Panc1 (cell line): ENCODE data around the gene PTGDS. TPM values are rescaled to one million over a fixed set of nuclear protein-coding genes. Genes with fewer than 3 reads are reported as not detected.

ENCODE experiments used
- ATAC-seq: fragments of 200-7000 bp; cut with Tn5 transposase; 2 replicates; pipeline ENCODE4 v1.9.1; 2020; ENCODE audit warnings: mild to moderate bottlenecking, moderate library complexity
- BruUV-seq: library from RNA; stranded (reverse); fragments of 400-500 nt; replicated peaks from 2 replicates; lab custom pipeline; 2021; lab: Mats Ljungman, UMichigan
- CTCF ChIA-PET: fragments of 300-600 bp; sonication (Branson Sonifier 250); formaldehyde crosslinking; loops from one replicate; lab custom pipeline; 2022; ENCODE audit warnings: antibody characterized with exemption; lab: Charles Lee
- POLR2A ChIA-PET: fragments of 300-600 bp; sonication (Branson Sonifier 250); formaldehyde crosslinking; loops from one replicate; lab custom pipeline; 2022; ENCODE audit warnings: antibody characterized with exemption; lab: Charles Lee
- DNase-seq: peaks from one replicate; pipeline ENCODE4 v3.0.0-alpha.2; 2010; ENCODE audit warnings: low read depth, low spot score
- H3K27ac ChIP-seq: 2 replicates; pipeline ENCODE4 v1.5.1; 2011; ENCODE audit warnings: mild to moderate bottlenecking, low read length, inconsistent platforms
- H3K27me3 ChIP-seq: fragments of 200-500 bp; sonication (Bioruptor generic); 2 replicates; pipeline ENCODE4 v1.6.0; 2014; ENCODE audit warnings: low read length, inconsistent platforms; ENCODE audit not compliant: control insufficient read depth, insufficient read depth
- H3K36me3 ChIP-seq: fragments of 200-500 bp; sonication (Bioruptor generic); 2 replicates; pipeline ENCODE4 v1.5.1; 2014; ENCODE audit warnings: inconsistent platforms, mild to moderate bottlenecking, low read length, moderate library complexity; ENCODE audit not compliant: control insufficient read depth, insufficient read depth
- H3K4me1 ChIP-seq: 2 replicates; pipeline ENCODE4 v1.5.1; 2011; ENCODE audit warnings: inconsistent platforms, mild to moderate bottlenecking, low read length, moderate library complexity; ENCODE audit not compliant: control insufficient read depth, insufficient read depth
- H3K4me3 ChIP-seq, 2 experiments: 2 replicates each; pipeline ENCODE4 v1.5.1; 2011 to 2012; ENCODE audit warnings: low read depth in 2 of 2, low read length in 2 of 2, mild to moderate bottlenecking in 2 of 2, inconsistent platforms in 1 of 2, moderate library complexity in 1 of 2
- H3K9me3 ChIP-seq: fragments of 200-500 bp; sonication (Bioruptor generic); 2 replicates; pipeline ENCODE4 v1.5.1; 2014; ENCODE audit warnings: low read depth, mild to moderate bottlenecking, inconsistent platforms, low read length, moderate library complexity; ENCODE audit not compliant: control insufficient read depth, insufficient read depth
- POLR2AphosphoS5 ChIP-seq: IDR thresholded peaks from 2 replicates; pipeline ENCODE4 v1.6.1; 2012; ENCODE audit warnings: mild to moderate bottlenecking, low read depth, low read length, moderate library complexity
- SIN3A ChIP-seq: IDR thresholded peaks from 2 replicates; pipeline ENCODE4 v1.6.1; 2012; ENCODE audit warnings: low read depth, mild to moderate bottlenecking, low read length, moderate library complexity, borderline replicate concordance; ENCODE audit not compliant: insufficient read depth
- TCF7L2 ChIP-seq: IDR thresholded peaks from 2 replicates; pipeline ENCODE4 v1.6.1; 2011; ENCODE audit warnings: mild to moderate bottlenecking, low read depth, low read length, inconsistent platforms
- in situ Hi-C: cut with HindIII; loops from 2 replicates; pipeline ENCODE4 v1.10.0; 2016; ENCODE audit warnings: low sequenced_read_pairs, low pct_unique_long_range_greater_than_20kb
- intact Hi-C: fragments of 100-400 bp; cut with micrococcal nuclease; formaldehyde crosslinking; loops from one replicate; pipeline ENCODE4 v1.10.0; 2022; ENCODE audit not compliant: unreplicated experiment
- total RNA-seq: library from RNA; stranded (reverse); gene quantifications from one replicate; pipeline ENCODE4 v1.2.1, GENCODE V29; 2021; ENCODE audit not compliant: unreplicated experiment
- TF ChIP-seq, protein P1 (sequence below), 2 experiments: IDR thresholded peaks; 2 replicates each; pipeline ENCODE4 v1.6.1; 2011 to 2012; ENCODE audit warnings: low read depth in 2 of 2, control low read depth in 1 of 2, low read length in 1 of 2, mild to moderate bottlenecking in 1 of 2, moderate library complexity in 1 of 2; ENCODE audit not compliant: insufficient read depth in 1 of 2
- TF ChIP-seq, protein P2 (sequence below): fragments of 450-650 bp; IDR thresholded peaks from 2 replicates; pipeline ENCODE4 v1.5.1; 2017; ENCODE audit warnings: mild to moderate bottlenecking

The PTGDS gene
- total RNA-seq, 1 experiment from 2014 or later: 13.7 TPM

DNA sequence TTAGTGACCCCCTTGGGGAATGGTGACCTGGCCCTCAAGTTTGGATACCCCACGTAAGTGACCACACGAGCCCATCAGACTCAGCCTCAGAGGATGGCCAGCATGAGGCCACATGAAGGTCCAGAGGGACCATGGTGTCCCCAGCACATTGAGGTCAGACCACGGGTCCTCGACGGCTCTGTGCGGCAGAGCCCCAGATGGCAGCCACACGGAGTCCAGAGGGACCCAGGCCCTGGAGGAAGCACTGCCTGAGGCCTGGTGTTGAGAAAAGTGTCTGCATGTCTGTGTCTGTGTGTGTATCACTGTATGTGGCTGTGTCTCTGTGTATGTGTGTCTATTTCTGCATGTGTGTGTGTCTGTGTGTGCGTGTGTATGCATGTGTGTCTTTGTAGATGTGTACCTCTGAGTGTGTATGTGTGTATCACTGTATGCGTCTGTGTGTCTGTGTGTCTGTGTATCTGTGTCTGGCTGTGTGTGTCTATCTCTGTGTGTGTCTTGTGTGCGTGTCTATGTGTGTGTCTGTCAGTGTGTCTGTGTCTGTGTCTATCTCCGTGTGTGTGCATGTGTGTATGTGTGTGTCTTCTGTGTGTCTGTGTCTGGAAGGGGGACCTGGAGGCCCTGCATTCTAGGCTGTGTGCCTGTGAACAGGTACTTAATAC is 6.5 kb downstream of the PTGDS start:
- in situ Hi-C loops: no loop called here
- no TSS peak for BruUV-seq
- DNase-seq (no peak), ATAC-seq (no peak)
- no peaks in the 10 kb centered on the region for H3K4me1 ChIP-seq
- H3K27me3 ChIP-seq: no peaks in the 10 kb centered on the region
- TF ChIP-seq SIN3A: no peak
- no peak for TF ChIP-seq POLR2AphosphoS5
- TF ChIP-seq TCF7L2: no peak
- TF ChIP-seq, protein P1, sequence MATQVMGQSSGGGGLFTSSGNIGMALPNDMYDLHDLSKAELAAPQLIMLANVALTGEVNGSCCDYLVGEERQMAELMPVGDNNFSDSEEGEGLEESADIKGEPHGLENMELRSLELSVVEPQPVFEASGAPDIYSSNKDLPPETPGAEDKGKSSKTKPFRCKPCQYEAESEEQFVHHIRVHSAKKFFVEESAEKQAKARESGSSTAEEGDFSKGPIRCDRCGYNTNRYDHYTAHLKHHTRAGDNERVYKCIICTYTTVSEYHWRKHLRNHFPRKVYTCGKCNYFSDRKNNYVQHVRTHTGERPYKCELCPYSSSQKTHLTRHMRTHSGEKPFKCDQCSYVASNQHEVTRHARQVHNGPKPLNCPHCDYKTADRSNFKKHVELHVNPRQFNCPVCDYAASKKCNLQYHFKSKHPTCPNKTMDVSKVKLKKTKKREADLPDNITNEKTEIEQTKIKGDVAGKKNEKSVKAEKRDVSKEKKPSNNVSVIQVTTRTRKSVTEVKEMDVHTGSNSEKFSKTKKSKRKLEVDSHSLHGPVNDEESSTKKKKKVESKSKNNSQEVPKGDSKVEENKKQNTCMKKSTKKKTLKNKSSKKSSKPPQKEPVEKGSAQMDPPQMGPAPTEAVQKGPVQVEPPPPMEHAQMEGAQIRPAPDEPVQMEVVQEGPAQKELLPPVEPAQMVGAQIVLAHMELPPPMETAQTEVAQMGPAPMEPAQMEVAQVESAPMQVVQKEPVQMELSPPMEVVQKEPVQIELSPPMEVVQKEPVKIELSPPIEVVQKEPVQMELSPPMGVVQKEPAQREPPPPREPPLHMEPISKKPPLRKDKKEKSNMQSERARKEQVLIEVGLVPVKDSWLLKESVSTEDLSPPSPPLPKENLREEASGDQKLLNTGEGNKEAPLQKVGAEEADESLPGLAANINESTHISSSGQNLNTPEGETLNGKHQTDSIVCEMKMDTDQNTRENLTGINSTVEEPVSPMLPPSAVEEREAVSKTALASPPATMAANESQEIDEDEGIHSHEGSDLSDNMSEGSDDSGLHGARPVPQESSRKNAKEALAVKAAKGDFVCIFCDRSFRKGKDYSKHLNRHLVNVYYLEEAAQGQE (IDR thresholded peaks at IDR 0.05; ENCODE audit: insufficient read depth in 1 of 2, low read depth in 2 of 2, low read length in 1 of 2): no peak
- TF ChIP-seq, protein P2, sequence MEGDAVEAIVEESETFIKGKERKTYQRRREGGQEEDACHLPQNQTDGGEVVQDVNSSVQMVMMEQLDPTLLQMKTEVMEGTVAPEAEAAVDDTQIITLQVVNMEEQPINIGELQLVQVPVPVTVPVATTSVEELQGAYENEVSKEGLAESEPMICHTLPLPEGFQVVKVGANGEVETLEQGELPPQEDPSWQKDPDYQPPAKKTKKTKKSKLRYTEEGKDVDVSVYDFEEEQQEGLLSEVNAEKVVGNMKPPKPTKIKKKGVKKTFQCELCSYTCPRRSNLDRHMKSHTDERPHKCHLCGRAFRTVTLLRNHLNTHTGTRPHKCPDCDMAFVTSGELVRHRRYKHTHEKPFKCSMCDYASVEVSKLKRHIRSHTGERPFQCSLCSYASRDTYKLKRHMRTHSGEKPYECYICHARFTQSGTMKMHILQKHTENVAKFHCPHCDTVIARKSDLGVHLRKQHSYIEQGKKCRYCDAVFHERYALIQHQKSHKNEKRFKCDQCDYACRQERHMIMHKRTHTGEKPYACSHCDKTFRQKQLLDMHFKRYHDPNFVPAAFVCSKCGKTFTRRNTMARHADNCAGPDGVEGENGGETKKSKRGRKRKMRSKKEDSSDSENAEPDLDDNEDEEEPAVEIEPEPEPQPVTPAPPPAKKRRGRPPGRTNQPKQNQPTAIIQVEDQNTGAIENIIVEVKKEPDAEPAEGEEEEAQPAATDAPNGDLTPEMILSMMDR: no peak
- intact Hi-C loops: no loop called here
- ChIA-PET POLR2A (no interaction called here), CTCF (no interaction called here)
- no peak overlapping the region for H3K4me3 ChIP-seq
- no peak overlapping the region for H3K27ac ChIP-seq
- no peaks in the 10 kb centered on the region for H3K36me3 ChIP-seq
- no peaks in the 10 kb centered on the region for H3K9me3 ChIP-seq

DNA sequence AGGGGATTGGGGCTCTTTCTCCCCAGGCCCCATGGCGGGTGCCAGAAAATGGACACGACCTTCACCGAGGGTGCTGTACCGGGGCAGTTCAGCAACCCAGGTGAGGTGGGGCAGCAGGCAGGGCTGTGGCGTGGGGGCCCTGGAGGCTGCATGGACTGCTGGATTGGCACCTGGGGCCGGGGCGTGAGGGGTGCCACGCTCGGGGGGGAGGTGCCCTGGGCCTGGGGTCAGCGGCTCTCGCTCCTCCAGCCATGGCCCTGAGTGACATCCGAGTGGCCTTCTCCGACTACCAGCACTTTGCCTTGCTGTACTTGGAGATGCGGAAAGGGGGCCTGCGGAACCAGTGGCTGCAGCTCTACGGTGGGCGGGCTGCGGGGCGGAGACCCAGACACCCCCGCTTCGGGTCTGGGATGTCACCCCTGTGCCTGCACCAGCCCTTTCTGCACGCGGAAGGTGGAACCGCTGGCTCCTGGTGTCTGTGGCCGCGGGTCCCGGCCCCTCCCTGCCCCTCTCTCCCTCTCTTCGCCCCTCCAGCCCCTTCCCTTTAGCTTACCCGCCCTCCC is 7.2 kb downstream of the PTGDS start:
- no TSS peak for BruUV-seq
- DNase-seq: no peak
- Histone ChIP-seq H3K36me3 (no peaks in the 10 kb centered on the region), H3K27me3 (no peaks in the 10 kb centered on the region), H3K4me3 (no peak overlapping the region), H3K4me1 (no peaks in the 10 kb centered on the region), H3K9me3 (no peaks in the 10 kb centered on the region), H3K27ac (no peak overlapping the region)
- ChIA-PET CTCF (interaction anchor here (0.6 kb wide), 1 partner anchor 51 kb away, joined by 5 read pairs; no protein-coding TSS in a partner anchor), POLR2A (no interaction called here)
- TF ChIP-seq, protein P2: no peak
- no peak for TF ChIP-seq TCF7L2
- TF ChIP-seq, protein P1 (IDR thresholded peaks at IDR 0.05; ENCODE audit: insufficient read depth in 1 of 2, low read depth in 2 of 2, low read length in 1 of 2): no peak
- no peak for TF ChIP-seq SIN3A
- TF ChIP-seq POLR2AphosphoS5: no peak
- no peak for ATAC-seq
- in situ Hi-C loops (no loop called here), intact Hi-C loops (no loop called here)
